WTC11 (cell line): ENCODE results near the gene RNPS1. TPM values are rescaled to one million over a fixed set of nuclear protein-coding genes. Genes with fewer than 3 reads are reported as not detected.

Source experiments
- ATAC-seq: fragments of 200-7000 bp; cut with Tn5 transposase; 2 replicates; pipeline ENCODE4 v1.10.0; 2021; ENCODE audit warnings: mild to moderate bottlenecking, moderate library complexity
- CTCF ChIA-PET: fragments of 300-600 bp; sonication (Branson Sonifier 250); formaldehyde crosslinking; loops from one replicate; lab custom pipeline; 2021; ENCODE audit warnings: antibody characterized with exemption; lab: Charles Lee
- POLR2A ChIA-PET: fragments of 350-600 bp; sonication (Branson Sonifier 250); formaldehyde crosslinking; loops from one replicate; lab custom pipeline; 2021; ENCODE audit warnings: antibody characterized with exemption; lab: Charles Lee
- DNase-seq: peaks from one replicate; pipeline ENCODE4 v3.0.0; 2021; ENCODE audit warnings: low spot score
- H3K27ac Mint-ChIP-seq: 2 replicates; pipeline ENCODE4 v1.8.0; 2021; ENCODE audit warnings: mixed read lengths
- H3K27me3 Mint-ChIP-seq: 2 replicates; pipeline ENCODE4 v1.8.0; 2021; ENCODE audit warnings: low read depth, mild to moderate bottlenecking, moderate library complexity, mixed read lengths
- H3K36me3 Mint-ChIP-seq: 2 replicates; pipeline ENCODE4 v1.8.0; 2021; ENCODE audit warnings: mixed read lengths
- H3K4me1 Mint-ChIP-seq: 2 replicates; pipeline ENCODE4 v1.8.0; 2022; ENCODE audit warnings: mixed read lengths
- H3K4me3 Mint-ChIP-seq: 2 replicates; pipeline ENCODE4 v1.8.0; 2021; ENCODE audit warnings: mild to moderate bottlenecking, moderate library complexity, mixed read lengths
- H3K9me3 Mint-ChIP-seq: 2 replicates; pipeline ENCODE4 v1.8.0; 2021; ENCODE audit warnings: mixed read lengths
- CREM ChIP-seq: sonication (generic); formaldehyde crosslinking; IDR thresholded peaks from 2 replicates; pipeline ENCODE4 v1.8.1; 2022; ENCODE audit warnings: mild to moderate bottlenecking, missing genetic modification reagents, moderate library complexity
- FOXP1 ChIP-seq: sonication (generic); formaldehyde crosslinking; IDR thresholded peaks from 2 replicates; pipeline ENCODE4 v1.8.0; 2022; ENCODE audit warnings: missing genetic modification reagents, mild to moderate bottlenecking, moderate library complexity, borderline replicate concordance
- GTF2I ChIP-seq: fragments of 250-450 bp; sonication (Bioruptor Pico); conservative IDR thresholded peaks from 2 replicates; pipeline ENCODE4 v1.4.0; 2021; ENCODE audit warnings: mild to moderate bottlenecking
- IRF1 ChIP-seq: sonication (generic); formaldehyde crosslinking; IDR thresholded peaks from 2 replicates; pipeline ENCODE4 v1.8.0; 2023; ENCODE audit warnings: missing genetic modification reagents
- RELA ChIP-seq: sonication (generic); formaldehyde crosslinking; IDR thresholded peaks from 2 replicates; pipeline ENCODE4 v1.8.1; 2022; ENCODE audit warnings: missing genetic modification reagents, mild to moderate bottlenecking, borderline replicate concordance
- TEAD4 ChIP-seq: sonication (generic); formaldehyde crosslinking; IDR thresholded peaks from 2 replicates; pipeline ENCODE4 v1.8.0; 2022; ENCODE audit warnings: mild to moderate bottlenecking, missing genetic modification reagents
- TP53 ChIP-seq: sonication (generic); formaldehyde crosslinking; IDR thresholded peaks from 2 replicates; pipeline ENCODE4 v1.8.1; 2023; ENCODE audit warnings: mild to moderate bottlenecking, missing genetic modification reagents
- USF2 ChIP-seq: sonication (generic); formaldehyde crosslinking; IDR thresholded peaks from 2 replicates; pipeline ENCODE4 v1.8.1; 2023; ENCODE audit warnings: mild to moderate bottlenecking, missing genetic modification reagents, moderate library complexity
- ZNF232 ChIP-seq: sonication (generic); formaldehyde crosslinking; IDR thresholded peaks from 2 replicates; pipeline ENCODE4 v1.8.0; 2022; ENCODE audit warnings: mild to moderate bottlenecking, missing genetic modification reagents
- ZNF317 ChIP-seq: sonication (generic); formaldehyde crosslinking; IDR thresholded peaks from 2 replicates; pipeline ENCODE4 v1.8.1; 2023; ENCODE audit warnings: low read depth, mild to moderate bottlenecking, moderate library complexity, missing genetic modification reagents, borderline replicate concordance
- ZNF423 ChIP-seq: fragments of 250-450 bp; sonication (Bioruptor Pico); IDR thresholded peaks from 2 replicates; pipeline ENCODE4 v2.1.2; 2022; ENCODE audit warnings: mild to moderate bottlenecking, moderate library complexity
- total RNA-seq: library from RNA; stranded (reverse); gene quantifications from 3 replicates; pipeline ENCODE4 v1.2.3, GENCODE V29; 2021
- TF ChIP-seq, protein P1 (sequence below): sonication (generic); formaldehyde crosslinking; IDR thresholded peaks from 2 replicates; pipeline ENCODE4 v1.8.1; 2023; ENCODE audit warnings: mild to moderate bottlenecking, missing genetic modification reagents
- TF ChIP-seq, protein P2 (sequence below): sonication (generic); formaldehyde crosslinking; IDR thresholded peaks from 2 replicates; pipeline ENCODE4 v1.8.0; 2023; ENCODE audit warnings: missing genetic modification reagents, mild to moderate bottlenecking, borderline replicate concordance
- TF ChIP-seq, protein P3 (sequence below): sonication (generic); formaldehyde crosslinking; IDR thresholded peaks from 2 replicates; pipeline ENCODE4 v1.8.1; 2022; ENCODE audit warnings: low read depth, mild to moderate bottlenecking, moderate library complexity, missing genetic modification reagents, borderline replicate concordance
- TF ChIP-seq, protein P4 (sequence below): sonication (generic); formaldehyde crosslinking; IDR thresholded peaks from 2 replicates; pipeline ENCODE4 v1.8.1; 2022; ENCODE audit warnings: low read depth, missing genetic modification reagents, borderline replicate concordance
- TF ChIP-seq, protein P5 (sequence below): sonication (generic); formaldehyde crosslinking; IDR thresholded peaks from 2 replicates; pipeline ENCODE4 v1.8.1; 2023; ENCODE audit warnings: mild to moderate bottlenecking, missing genetic modification reagents, borderline replicate concordance

RNPS1 gene
- total RNA-seq, 1 experiment from 2014 or later, result 331 TPM

- H3K9me3 Mint-ChIP-seq, result no peaks in the 10 kb centered on the region
- peak overlapping the region; percentile 47; the same call in 1 of the 2 replicates for H3K4me3 Mint-ChIP-seq
- no peak for DNase-seq
- TF ChIP-seq TEAD4 (CRISPR knock-in tag) (no peak), USF2 (CRISPR knock-in tag) (no peak), IRF1 (CRISPR knock-in tag) (no peak), ZNF423 (no peak), FOXP1 (no peak), ZNF232 (CRISPR knock-in tag) (no peak), GTF2I (CRISPR knock-in tag) (no peak), ZNF317 (no peak), TP53 (CRISPR knock-in tag) (no peak), CREM (CRISPR knock-in tag) (no peak)
- TF ChIP-seq, protein P1, sequence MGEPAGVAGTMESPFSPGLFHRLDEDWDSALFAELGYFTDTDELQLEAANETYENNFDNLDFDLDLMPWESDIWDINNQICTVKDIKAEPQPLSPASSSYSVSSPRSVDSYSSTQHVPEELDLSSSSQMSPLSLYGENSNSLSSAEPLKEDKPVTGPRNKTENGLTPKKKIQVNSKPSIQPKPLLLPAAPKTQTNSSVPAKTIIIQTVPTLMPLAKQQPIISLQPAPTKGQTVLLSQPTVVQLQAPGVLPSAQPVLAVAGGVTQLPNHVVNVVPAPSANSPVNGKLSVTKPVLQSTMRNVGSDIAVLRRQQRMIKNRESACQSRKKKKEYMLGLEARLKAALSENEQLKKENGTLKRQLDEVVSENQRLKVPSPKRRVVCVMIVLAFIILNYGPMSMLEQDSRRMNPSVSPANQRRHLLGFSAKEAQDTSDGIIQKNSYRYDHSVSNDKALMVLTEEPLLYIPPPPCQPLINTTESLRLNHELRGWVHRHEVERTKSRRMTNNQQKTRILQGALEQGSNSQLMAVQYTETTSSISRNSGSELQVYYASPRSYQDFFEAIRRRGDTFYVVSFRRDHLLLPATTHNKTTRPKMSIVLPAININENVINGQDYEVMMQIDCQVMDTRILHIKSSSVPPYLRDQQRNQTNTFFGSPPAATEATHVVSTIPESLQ (CRISPR knock-in tag), result no peak
- TF ChIP-seq, protein P2, sequence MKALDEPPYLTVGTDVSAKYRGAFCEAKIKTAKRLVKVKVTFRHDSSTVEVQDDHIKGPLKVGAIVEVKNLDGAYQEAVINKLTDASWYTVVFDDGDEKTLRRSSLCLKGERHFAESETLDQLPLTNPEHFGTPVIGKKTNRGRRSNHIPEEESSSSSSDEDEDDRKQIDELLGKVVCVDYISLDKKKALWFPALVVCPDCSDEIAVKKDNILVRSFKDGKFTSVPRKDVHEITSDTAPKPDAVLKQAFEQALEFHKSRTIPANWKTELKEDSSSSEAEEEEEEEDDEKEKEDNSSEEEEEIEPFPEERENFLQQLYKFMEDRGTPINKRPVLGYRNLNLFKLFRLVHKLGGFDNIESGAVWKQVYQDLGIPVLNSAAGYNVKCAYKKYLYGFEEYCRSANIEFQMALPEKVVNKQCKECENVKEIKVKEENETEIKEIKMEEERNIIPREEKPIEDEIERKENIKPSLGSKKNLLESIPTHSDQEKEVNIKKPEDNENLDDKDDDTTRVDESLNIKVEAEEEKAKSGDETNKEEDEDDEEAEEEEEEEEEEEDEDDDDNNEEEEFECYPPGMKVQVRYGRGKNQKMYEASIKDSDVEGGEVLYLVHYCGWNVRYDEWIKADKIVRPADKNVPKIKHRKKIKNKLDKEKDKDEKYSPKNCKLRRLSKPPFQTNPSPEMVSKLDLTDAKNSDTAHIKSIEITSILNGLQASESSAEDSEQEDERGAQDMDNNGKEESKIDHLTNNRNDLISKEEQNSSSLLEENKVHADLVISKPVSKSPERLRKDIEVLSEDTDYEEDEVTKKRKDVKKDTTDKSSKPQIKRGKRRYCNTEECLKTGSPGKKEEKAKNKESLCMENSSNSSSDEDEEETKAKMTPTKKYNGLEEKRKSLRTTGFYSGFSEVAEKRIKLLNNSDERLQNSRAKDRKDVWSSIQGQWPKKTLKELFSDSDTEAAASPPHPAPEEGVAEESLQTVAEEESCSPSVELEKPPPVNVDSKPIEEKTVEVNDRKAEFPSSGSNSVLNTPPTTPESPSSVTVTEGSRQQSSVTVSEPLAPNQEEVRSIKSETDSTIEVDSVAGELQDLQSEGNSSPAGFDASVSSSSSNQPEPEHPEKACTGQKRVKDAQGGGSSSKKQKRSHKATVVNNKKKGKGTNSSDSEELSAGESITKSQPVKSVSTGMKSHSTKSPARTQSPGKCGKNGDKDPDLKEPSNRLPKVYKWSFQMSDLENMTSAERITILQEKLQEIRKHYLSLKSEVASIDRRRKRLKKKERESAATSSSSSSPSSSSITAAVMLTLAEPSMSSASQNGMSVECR (CRISPR knock-in tag), result no peak
- TF ChIP-seq, protein P3, sequence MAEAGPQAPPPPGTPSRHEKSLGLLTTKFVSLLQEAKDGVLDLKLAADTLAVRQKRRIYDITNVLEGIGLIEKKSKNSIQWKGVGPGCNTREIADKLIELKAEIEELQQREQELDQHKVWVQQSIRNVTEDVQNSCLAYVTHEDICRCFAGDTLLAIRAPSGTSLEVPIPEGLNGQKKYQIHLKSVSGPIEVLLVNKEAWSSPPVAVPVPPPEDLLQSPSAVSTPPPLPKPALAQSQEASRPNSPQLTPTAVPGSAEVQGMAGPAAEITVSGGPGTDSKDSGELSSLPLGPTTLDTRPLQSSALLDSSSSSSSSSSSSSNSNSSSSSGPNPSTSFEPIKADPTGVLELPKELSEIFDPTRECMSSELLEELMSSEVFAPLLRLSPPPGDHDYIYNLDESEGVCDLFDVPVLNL (CRISPR knock-in tag), result no peak
- no peak overlapping the region for H3K27ac Mint-ChIP-seq
- no peaks in the 10 kb centered on the region for H3K4me1 Mint-ChIP-seq
- H3K36me3 Mint-ChIP-seq, result no peaks in the 10 kb centered on the region
- ATAC-seq, result no peak
- POLR2A ChIA-PET, result interaction anchor here (1.0 to 4.1 kb wide), 3 partner anchors 16 to 28 kb away, joined by 4 to 28 read pairs (median 8); partner anchors contain the start of genes ECI1 and PGP
- CTCF ChIA-PET, result interaction anchor here (1.0 to 4.5 kb wide), 7 partner anchors 16 to 265 kb away, joined by 3 to 51 read pairs (median 5); partner anchors contain the start of genes CASKIN1, ECI1 and PGP
- H3K27me3 Mint-ChIP-seq, result peaks cover 16% of the 10 kb centered on the region
Measured at GRCh38 chr16:2235695-2236336, 32.1 kb downstream of the RNPS1 start.

DNA sequence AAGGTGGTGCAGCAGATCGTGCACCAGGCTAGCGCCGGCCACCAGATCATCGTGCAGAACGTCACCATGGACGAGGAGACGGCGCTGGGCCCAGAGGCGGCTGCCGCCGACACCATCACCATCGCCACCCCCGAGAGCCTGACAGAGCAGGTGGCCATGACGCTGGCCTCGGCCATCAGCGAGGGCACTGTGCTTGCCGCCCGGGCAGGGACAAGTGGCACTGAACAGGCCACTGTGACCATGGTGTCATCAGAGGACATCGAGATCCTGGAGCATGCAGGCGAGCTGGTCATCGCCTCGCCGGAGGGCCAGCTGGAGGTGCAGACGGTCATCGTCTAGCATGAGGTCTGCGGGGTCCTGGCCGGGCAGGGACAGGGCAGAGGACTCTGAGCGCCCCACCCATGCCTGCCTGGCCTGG is 32.7 kb downstream of the RNPS1 start:
- H3K4me1 Mint-ChIP-seq, result no peaks in the 10 kb centered on the region
- H3K4me3 Mint-ChIP-seq, result no peak overlapping the region
- no peak overlapping the region for H3K27ac Mint-ChIP-seq
- no peaks in the 10 kb centered on the region for H3K36me3 Mint-ChIP-seq
- POLR2A ChIA-PET, result interaction anchor here (2.5 to 4.1 kb wide), 2 partner anchors 17 to 21 kb away, joined by 8 to 28 read pairs; partner anchors contain the start of genes ECI1 and PGP
- TF ChIP-seq, protein P4, sequence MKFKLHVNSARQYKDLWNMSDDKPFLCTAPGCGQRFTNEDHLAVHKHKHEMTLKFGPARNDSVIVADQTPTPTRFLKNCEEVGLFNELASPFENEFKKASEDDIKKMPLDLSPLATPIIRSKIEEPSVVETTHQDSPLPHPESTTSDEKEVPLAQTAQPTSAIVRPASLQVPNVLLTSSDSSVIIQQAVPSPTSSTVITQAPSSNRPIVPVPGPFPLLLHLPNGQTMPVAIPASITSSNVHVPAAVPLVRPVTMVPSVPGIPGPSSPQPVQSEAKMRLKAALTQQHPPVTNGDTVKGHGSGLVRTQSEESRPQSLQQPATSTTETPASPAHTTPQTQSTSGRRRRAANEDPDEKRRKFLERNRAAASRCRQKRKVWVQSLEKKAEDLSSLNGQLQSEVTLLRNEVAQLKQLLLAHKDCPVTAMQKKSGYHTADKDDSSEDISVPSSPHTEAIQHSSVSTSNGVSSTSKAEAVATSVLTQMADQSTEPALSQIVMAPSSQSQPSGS (CRISPR knock-in tag), result no peak
- TF ChIP-seq RELA (no peak), FOXP1 (0 out of 2 replicates have a peak, but pooled peaks have one; percentile 39)
- TF ChIP-seq, protein P5, sequence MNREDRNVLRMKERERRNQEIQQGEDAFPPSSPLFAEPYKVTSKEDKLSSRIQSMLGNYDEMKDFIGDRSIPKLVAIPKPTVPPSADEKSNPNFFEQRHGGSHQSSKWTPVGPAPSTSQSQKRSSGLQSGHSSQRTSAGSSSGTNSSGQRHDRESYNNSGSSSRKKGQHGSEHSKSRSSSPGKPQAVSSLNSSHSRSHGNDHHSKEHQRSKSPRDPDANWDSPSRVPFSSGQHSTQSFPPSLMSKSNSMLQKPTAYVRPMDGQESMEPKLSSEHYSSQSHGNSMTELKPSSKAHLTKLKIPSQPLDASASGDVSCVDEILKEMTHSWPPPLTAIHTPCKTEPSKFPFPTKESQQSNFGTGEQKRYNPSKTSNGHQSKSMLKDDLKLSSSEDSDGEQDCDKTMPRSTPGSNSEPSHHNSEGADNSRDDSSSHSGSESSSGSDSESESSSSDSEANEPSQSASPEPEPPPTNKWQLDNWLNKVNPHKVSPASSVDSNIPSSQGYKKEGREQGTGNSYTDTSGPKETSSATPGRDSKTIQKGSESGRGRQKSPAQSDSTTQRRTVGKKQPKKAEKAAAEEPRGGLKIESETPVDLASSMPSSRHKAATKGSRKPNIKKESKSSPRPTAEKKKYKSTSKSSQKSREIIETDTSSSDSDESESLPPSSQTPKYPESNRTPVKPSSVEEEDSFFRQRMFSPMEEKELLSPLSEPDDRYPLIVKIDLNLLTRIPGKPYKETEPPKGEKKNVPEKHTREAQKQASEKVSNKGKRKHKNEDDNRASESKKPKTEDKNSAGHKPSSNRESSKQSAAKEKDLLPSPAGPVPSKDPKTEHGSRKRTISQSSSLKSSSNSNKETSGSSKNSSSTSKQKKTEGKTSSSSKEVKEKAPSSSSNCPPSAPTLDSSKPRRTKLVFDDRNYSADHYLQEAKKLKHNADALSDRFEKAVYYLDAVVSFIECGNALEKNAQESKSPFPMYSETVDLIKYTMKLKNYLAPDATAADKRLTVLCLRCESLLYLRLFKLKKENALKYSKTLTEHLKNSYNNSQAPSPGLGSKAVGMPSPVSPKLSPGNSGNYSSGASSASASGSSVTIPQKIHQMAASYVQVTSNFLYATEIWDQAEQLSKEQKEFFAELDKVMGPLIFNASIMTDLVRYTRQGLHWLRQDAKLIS (CRISPR knock-in tag), result no peak
- ATAC-seq (no peak), DNase-seq (no peak)
- no peaks in the 10 kb centered on the region for H3K9me3 Mint-ChIP-seq
- CTCF ChIA-PET, result interaction anchor here (4.5 kb wide), 1 partner anchor 40 kb away, joined by 51 read pairs; the partner anchor contains the start of gene CASKIN1
- H3K27me3 Mint-ChIP-seq, result peaks cover 16% of the 10 kb centered on the region
